Body of pancreas (tissue), 4 donors: ENCODE results near the gene ZNF619. TPM values are rescaled to one million over a fixed set of nuclear protein-coding genes. Genes with fewer than 3 reads are reported as not detected.

ENCODE experiments used
- ATAC-seq: fragments of 150-250 bp; one replicate; pipeline ENCODE4 v1.9.1; 2016
- DNase-seq, 4 donors: peaks; one replicate each; pipeline ENCODE4 v3.0.0-alpha.2; 2019
- H3K27ac ChIP-seq, 4 donors: fragments of 200-600 bp; sonication (generic); 1 replicate in 3 of 4; 2 replicates in 1 of 4; pipeline versions ENCODE4 v1.5.1 to v1.6.1; 2016 to 2019; ENCODE audit warnings: mild to moderate bottlenecking in 1 of 4, mixed read lengths in 1 of 4, moderate library complexity in 1 of 4
- H3K27me3 ChIP-seq, 2 donors: fragments of 200-600 bp; sonication (generic); one replicate each; pipeline ENCODE4 v1.6.0; 2016; ENCODE audit warnings: mild to moderate bottlenecking in 1 of 2
- H3K36me3 ChIP-seq, 2 donors: fragments of 200-600 bp; sonication (generic); replicated peaks in 1 of 2; 2 replicates each; pipeline ENCODE4 v1.5.1; 2016; ENCODE audit warnings: low read depth in 2 of 2; ENCODE audit not compliant: insufficient read depth in 1 of 2
- H3K4me1 ChIP-seq: fragments of 200-600 bp; sonication (generic); one replicate; pipeline ENCODE4 v1.6.0; 2016
- H3K4me3 ChIP-seq, 2 donors: fragments of 200-600 bp; sonication (generic); 1 replicate in 1 of 2; 2 replicates in 1 of 2; pipeline ENCODE4 v1.5.1; 2016 to 2019
- H3K9me3 ChIP-seq, 3 donors: fragments of 200-600 bp; sonication (generic); 1 replicate in 2 of 3; 2 replicates in 1 of 3; pipeline ENCODE4 v1.5.1; 2016
- CTCF ChIP-seq, 7 experiments: fragments of 450-650 bp in 4 of 7; fragments of 200-600 bp in 3 of 7; sonication (generic) in 3 of 7; IDR thresholded peaks; one replicate each; pipeline ENCODE4 v1.5.1; 2016 to 2019; ENCODE audit warnings: antibody characterized with exemption in 7 of 7
- POLR2A ChIP-seq, 3 donors: fragments of 450-650 bp; IDR thresholded peaks; one replicate each; pipeline ENCODE4 v1.6.1; 2016; ENCODE audit warnings: antibody characterized with exemption in 3 of 3, mild to moderate bottlenecking in 2 of 3
- WGBS, 2 donors: methylation state at CpG; one replicate each; pipeline ENCODE4 v1.1.5; 2017; 5-methylcytosine and 5-hydroxymethylcytosine counted together
- intact Hi-C: fragments of 100-400 bp; cut with DNase I; formaldehyde crosslinking; loops from one replicate; pipeline ENCODE4 v1.15.1; 2023
- total RNA-seq, 2 donors: library from RNA; depleted of rRNA; stranded (reverse); fragments of >200 nt; gene quantifications; one replicate each; pipeline ENCODE4 v1.1.0, GENCODE V29; 2016

ZNF619 gene
- total RNA-seq, 2 donors from 2014 or later, result 3.0 to 3.9 TPM

DNA sequence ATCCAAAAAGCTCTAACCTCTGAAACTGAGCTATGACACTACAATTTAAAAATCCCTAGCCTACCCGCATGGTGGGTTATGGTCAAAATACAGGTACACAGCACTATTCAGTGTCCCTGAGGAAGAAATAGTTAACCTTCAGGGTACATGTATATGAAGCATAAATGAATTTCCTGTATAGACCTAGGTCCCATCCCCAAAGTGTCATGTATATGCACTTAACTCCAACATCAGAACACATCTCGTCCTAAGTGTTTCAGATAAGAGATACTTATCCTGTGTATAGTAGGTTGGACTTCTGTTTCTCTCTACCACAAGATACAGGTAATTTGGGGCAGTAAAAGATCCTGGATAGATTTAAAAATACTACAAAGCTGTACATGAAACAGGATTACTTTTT is 13.3 kb upstream of the ZNF619 start:
- Histone ChIP-seq H3K4me1 (peaks cover 13% of the 10 kb centered on the region), H3K27me3 (no peaks in the 10 kb centered on the region), H3K9me3 (no peaks in the 10 kb centered on the region), H3K36me3 (peaks cover 3 to 17% of the 10 kb centered on the region in 2 donors), H3K4me3 (no peak overlapping the region), H3K27ac (no peak overlapping the region)
- intact Hi-C loops, result no loop called here
- DNase-seq (no peak), ATAC-seq (no peak)
- TF ChIP-seq POLR2A (IDR thresholded peaks at IDR 0.05), result no peak
- TF ChIP-seq CTCF (IDR thresholded peaks at IDR 0.05), result no peak
- 90 to 94% methylated on average over 2 of the region's 2 CpGs for WGBS, 2 donors

DNA sequence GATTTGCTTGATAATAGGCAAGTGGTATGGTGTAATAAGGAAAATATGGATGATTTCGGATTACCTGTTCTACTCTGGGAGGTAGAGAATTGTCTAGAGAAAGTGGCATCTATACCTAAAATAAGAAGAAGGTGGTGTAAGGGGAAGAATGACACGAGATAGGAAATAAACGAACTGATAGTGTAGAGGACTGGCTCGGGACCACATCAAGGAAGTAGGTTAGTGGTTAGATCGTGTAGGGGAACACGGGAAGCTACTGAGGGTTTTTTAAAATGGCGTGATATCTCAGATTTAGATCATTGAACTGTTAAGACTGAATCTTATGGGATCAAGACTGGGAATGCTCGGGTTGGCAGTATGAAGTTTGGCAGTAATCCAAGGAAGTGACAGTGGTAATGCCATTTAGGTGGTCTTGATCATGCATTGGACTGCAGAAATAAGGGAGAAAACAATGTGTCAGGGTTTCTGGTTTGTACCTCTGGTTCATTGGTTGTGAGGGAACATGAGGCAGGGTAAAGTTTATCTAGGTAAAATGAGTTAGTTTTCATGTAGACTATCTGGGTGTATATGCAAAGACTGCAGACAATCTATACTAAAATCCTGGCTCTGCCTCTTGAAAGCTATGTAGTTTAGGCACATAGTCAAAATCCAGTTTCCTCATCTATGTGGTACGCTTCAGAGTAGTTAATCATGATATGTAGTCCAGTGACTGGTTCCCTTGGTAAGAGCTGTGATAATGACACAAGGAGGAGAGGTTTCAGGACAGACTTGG is 12.4 kb upstream of the ZNF619 start:
- intact Hi-C loops, result no loop called here
- DNase-seq (no peak), ATAC-seq (no peak)
- H3K27ac ChIP-seq, result no peak overlapping the region
- TF ChIP-seq CTCF (IDR thresholded peaks at IDR 0.05) (no peak), POLR2A (IDR thresholded peaks at IDR 0.05) (no peak)
- no peaks in the 10 kb centered on the region for H3K27me3 ChIP-seq
- WGBS, 2 donors, result 72 to 85% methylated on average over 8 to 9 of the region's 9 CpGs
- H3K36me3 ChIP-seq, result peaks cover 0 to 12% of the 10 kb centered on the region in 2 donors
- no peak overlapping the region for H3K4me3 ChIP-seq
- H3K4me1 ChIP-seq, result peaks cover 4% of the 10 kb centered on the region
- no peaks in the 10 kb centered on the region for H3K9me3 ChIP-seq

DNA sequence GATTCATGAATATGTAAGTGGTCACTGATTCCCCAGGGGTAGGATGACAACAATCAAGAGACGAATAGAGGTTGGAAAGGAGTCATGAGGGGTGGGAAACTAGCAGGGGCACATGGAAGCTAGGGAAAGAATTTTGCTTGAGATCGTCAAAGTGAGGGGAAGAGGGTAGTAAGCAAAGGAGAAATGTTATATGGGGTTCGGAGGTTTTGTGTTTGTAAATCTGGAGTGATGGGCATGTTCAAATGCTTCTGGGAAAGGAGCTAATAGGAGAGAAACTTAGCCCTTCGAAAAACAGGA is 11.9 kb upstream of the ZNF619 start:
- ATAC-seq (no peak), DNase-seq (no peak)
- no peak overlapping the region for H3K27ac ChIP-seq
- H3K4me1 ChIP-seq, result peaks cover 4% of the 10 kb centered on the region
- intact Hi-C loops, result no loop called here
- 82% methylated on average over 4 of the region's 4 CpGs for WGBS, 2 donors
- H3K27me3 ChIP-seq, result no peaks in the 10 kb centered on the region
- TF ChIP-seq POLR2A (IDR thresholded peaks at IDR 0.05), result no peak
- TF ChIP-seq CTCF (IDR thresholded peaks at IDR 0.05), result no peak
- H3K4me3 ChIP-seq, result no peak overlapping the region
- no peaks in the 10 kb centered on the region for H3K9me3 ChIP-seq
- peaks cover 0 to 12% of the 10 kb centered on the region in 2 donors for H3K36me3 ChIP-seq

DNA sequence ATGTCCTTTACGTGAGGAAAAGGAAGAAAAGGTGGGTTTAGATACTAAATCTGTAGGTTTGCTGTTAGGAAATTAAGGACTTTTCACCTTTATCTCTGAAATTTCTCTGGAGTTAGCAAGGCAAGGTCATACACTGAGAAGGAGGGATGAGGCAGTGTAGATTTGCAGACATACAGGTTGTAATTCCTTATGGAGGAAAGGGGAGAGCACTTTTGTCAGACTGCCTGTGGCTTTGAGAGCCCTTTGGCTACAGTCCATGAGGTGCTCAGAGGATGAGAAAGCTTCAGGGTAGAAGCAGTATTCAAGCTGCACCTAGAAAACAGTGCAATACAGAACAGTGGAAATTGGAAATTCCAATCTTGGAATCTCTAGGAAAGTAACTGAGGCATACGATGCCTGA is 11.5 kb upstream of the ZNF619 start:
- intact Hi-C loops, result no loop called here
- H3K4me3 ChIP-seq, result no peak overlapping the region
- H3K4me1 ChIP-seq, result peaks cover 4% of the 10 kb centered on the region
- 82 to 90% methylated on average over 2 of the region's 2 CpGs for WGBS, 2 donors
- DNase-seq, result no peak
- no peak overlapping the region for H3K27ac ChIP-seq
- H3K36me3 ChIP-seq, result peaks cover 0 to 12% of the 10 kb centered on the region in 2 donors
- H3K27me3 ChIP-seq, result no peaks in the 10 kb centered on the region
- no peaks in the 10 kb centered on the region for H3K9me3 ChIP-seq
- TF ChIP-seq CTCF (IDR thresholded peaks at IDR 0.05) (no peak), POLR2A (IDR thresholded peaks at IDR 0.05) (no peak)
- no peak for ATAC-seq

DNA sequence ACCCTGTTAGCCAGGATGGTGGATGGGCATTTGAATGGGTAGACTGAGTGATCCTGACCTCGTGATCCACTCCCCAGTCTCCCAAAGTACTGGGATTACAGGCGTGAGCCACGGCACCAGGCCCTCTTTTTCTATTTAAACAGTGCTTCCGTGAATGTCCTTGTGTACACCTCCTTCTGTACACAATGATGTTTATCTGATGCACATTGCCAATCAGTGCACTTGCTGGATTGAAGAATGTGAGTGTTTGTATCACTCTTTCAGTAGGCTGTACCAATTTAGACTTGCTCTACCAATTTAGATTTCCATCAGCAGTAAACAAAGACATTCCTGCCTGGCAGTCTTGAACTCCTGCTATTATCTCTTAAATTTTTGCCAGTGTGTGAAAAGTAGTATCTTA is 8.9 kb upstream of the ZNF619 start:
- no peaks in the 10 kb centered on the region for H3K9me3 ChIP-seq
- no peaks in the 10 kb centered on the region for H3K4me1 ChIP-seq
- WGBS, 2 donors, result 32 to 52% methylated on average over 4 of the region's 4 CpGs
- intact Hi-C loops, result no loop called here
- ATAC-seq (no peak), DNase-seq (no peak)
- H3K36me3 ChIP-seq, result peaks cover 0 to 8% of the 10 kb centered on the region in 2 donors
- H3K4me3 ChIP-seq, result no peak overlapping the region
- no peak for TF ChIP-seq CTCF (IDR thresholded peaks at IDR 0.05)
- no peak for TF ChIP-seq POLR2A (IDR thresholded peaks at IDR 0.05)
- no peak overlapping the region for H3K27ac ChIP-seq
- no peaks in the 10 kb centered on the region for H3K27me3 ChIP-seq
